Skeletal muscle satellite cell (primary cell): ENCODE measurements around the gene SIPA1.

Experiments used
- H3K27me3 ChIP-seq: 2 replicates; pipeline ENCODE4 v1.7.0; 2013; ENCODE audit warnings: low read length; ENCODE audit not compliant: control insufficient read depth, insufficient read depth
- H3K36me3 ChIP-seq: 2 replicates; pipeline ENCODE4 v1.7.0; 2013; ENCODE audit warnings: mild to moderate bottlenecking, control low read depth, low read length; ENCODE audit not compliant: insufficient read depth
- H3K4me1 ChIP-seq: 2 replicates; pipeline ENCODE4 v1.7.0; 2013; ENCODE audit warnings: low read length; ENCODE audit not compliant: control insufficient read depth, insufficient read depth
- H3K4me2 ChIP-seq: 2 replicates; pipeline ENCODE4 v1.7.0; 2013; ENCODE audit warnings: mild to moderate bottlenecking, low read length
- H3K4me3 ChIP-seq: 2 replicates; pipeline ENCODE4 v1.7.0; 2013; ENCODE audit warnings: low read length
- H3K9ac ChIP-seq: 2 replicates; pipeline ENCODE4 v1.7.0; 2013; ENCODE audit warnings: mild to moderate bottlenecking, low read depth, low read length, moderate library complexity
- H3K9me3 ChIP-seq: replicated peaks from 2 replicates; pipeline ENCODE4 v1.7.0; 2013; ENCODE audit warnings: mild to moderate bottlenecking, control low read depth, low read length

Gene SIPA1

GRCh38 chr11:65618763-65619162, 19.1 kb upstream of the SIPA1 start:
- H3K4me2 ChIP-seq: no peak overlapping the region
- no peaks in the 10 kb centered on the region for H3K27me3 ChIP-seq
- H3K4me3 ChIP-seq: no peak overlapping the region
- H3K9me3 ChIP-seq: no peaks in the 10 kb centered on the region
- peaks cover 11% of the 10 kb centered on the region for H3K4me1 ChIP-seq
- no peak overlapping the region for H3K9ac ChIP-seq
- peaks cover 58% of the 10 kb centered on the region for H3K36me3 ChIP-seq

GRCh38 chr11:65619281-65619928, 18.5 kb upstream of the SIPA1 start:
- peaks cover 64% of the 10 kb centered on the region for H3K36me3 ChIP-seq
- H3K9ac ChIP-seq: no peak overlapping the region
- no peaks in the 10 kb centered on the region for H3K27me3 ChIP-seq
- H3K4me2 ChIP-seq: no peak overlapping the region
- H3K9me3 ChIP-seq: no peaks in the 10 kb centered on the region
- H3K4me3 ChIP-seq: no peak overlapping the region
- H3K4me1 ChIP-seq: peaks cover 11% of the 10 kb centered on the region

- Histone ChIP-seq H3K27me3 (no peaks in the 10 kb centered on the region), H3K4me1 (peaks cover 11% of the 10 kb centered on the region), H3K9me3 (no peaks in the 10 kb centered on the region), H3K4me3 (no peak overlapping the region), H3K36me3 (peaks cover 75% of the 10 kb centered on the region), H3K4me2 (no peak overlapping the region), H3K9ac (no peak overlapping the region)
These were observed 17.2 kb upstream of the SIPA1 start for GRCh38 chr11:65620666-65621065.

GRCh38 chr11:65621460-65621859, 16.4 kb upstream of the SIPA1 start:
- Histone ChIP-seq H3K4me2 (no peak overlapping the region), H3K4me1 (peaks cover 9% of the 10 kb centered on the region), H3K9me3 (no peaks in the 10 kb centered on the region), H3K36me3 (peaks cover 83% of the 10 kb centered on the region), H3K9ac (no peak overlapping the region), H3K27me3 (no peaks in the 10 kb centered on the region), H3K4me3 (no peak overlapping the region)

GRCh38 chr11:65622011-65622410, 15.9 kb upstream of the SIPA1 start:
- Histone ChIP-seq H3K9me3 (no peaks in the 10 kb centered on the region), H3K4me1 (peaks cover 4% of the 10 kb centered on the region), H3K36me3 (peaks cover 88% of the 10 kb centered on the region), H3K9ac (no peak overlapping the region), H3K4me2 (no peak overlapping the region), H3K27me3 (no peaks in the 10 kb centered on the region), H3K4me3 (no peak overlapping the region)

GRCh38 chr11:65623177-65623576, 14.7 kb upstream of the SIPA1 start:
- Histone ChIP-seq H3K9ac (no peak overlapping the region), H3K9me3 (no peaks in the 10 kb centered on the region), H3K36me3 (peaks cover 89% of the 10 kb centered on the region), H3K4me3 (no peak overlapping the region), H3K4me2 (no peak overlapping the region), H3K4me1 (no peaks in the 10 kb centered on the region), H3K27me3 (no peaks in the 10 kb centered on the region)

- Histone ChIP-seq H3K9me3 (no peaks in the 10 kb centered on the region), H3K4me1 (no peaks in the 10 kb centered on the region), H3K4me2 (no peak overlapping the region), H3K9ac (no peak overlapping the region), H3K36me3 (peaks cover 87% of the 10 kb centered on the region), H3K27me3 (no peaks in the 10 kb centered on the region), H3K4me3 (no peak overlapping the region)
These were observed 13.9 kb upstream of the SIPA1 start for GRCh38 chr11:65623852-65624616.

GRCh38 chr11:65624931-65625627, 12.8 kb upstream of the SIPA1 start:
- no peaks in the 10 kb centered on the region for H3K27me3 ChIP-seq
- peaks cover 88% of the 10 kb centered on the region for H3K36me3 ChIP-seq
- H3K4me3 ChIP-seq: no peak overlapping the region
- H3K9me3 ChIP-seq: no peaks in the 10 kb centered on the region
- no peaks in the 10 kb centered on the region for H3K4me1 ChIP-seq
- H3K9ac ChIP-seq: no peak overlapping the region
- H3K4me2 ChIP-seq: no peak overlapping the region

GRCh38 chr11:65625628-65626342, 12.1 kb upstream of the SIPA1 start:
- Histone ChIP-seq H3K9ac (no peak overlapping the region), H3K4me3 (no peak overlapping the region), H3K9me3 (no peaks in the 10 kb centered on the region), H3K36me3 (peaks cover 88% of the 10 kb centered on the region), H3K4me2 (no peak overlapping the region), H3K27me3 (no peaks in the 10 kb centered on the region), H3K4me1 (no peaks in the 10 kb centered on the region)

GRCh38 chr11:65627202-65627601, 10.7 kb upstream of the SIPA1 start:
- peaks cover 84% of the 10 kb centered on the region for H3K36me3 ChIP-seq
- no peak overlapping the region for H3K9ac ChIP-seq
- H3K4me2 ChIP-seq: no peak overlapping the region
- no peaks in the 10 kb centered on the region for H3K9me3 ChIP-seq
- no peaks in the 10 kb centered on the region for H3K27me3 ChIP-seq
- no peaks in the 10 kb centered on the region for H3K4me1 ChIP-seq
- no peak overlapping the region for H3K4me3 ChIP-seq

- no peak overlapping the region for H3K4me2 ChIP-seq
- H3K4me1 ChIP-seq: no peaks in the 10 kb centered on the region
- H3K27me3 ChIP-seq: no peaks in the 10 kb centered on the region
- H3K9me3 ChIP-seq: no peaks in the 10 kb centered on the region
- H3K4me3 ChIP-seq: no peak overlapping the region
- peaks cover 79% of the 10 kb centered on the region for H3K36me3 ChIP-seq
- H3K9ac ChIP-seq: no peak overlapping the region
These were observed 8.3 kb upstream of the SIPA1 start for GRCh38 chr11:65629579-65629978.
